Ovary (tissue), 3 donors: ENCODE measurements around the gene LGALS7B.

Experiments
- CTCF ChIP-seq, 3 donors: fragments of 450-650 bp in 2 of 3; fragments of 200-600 bp in 1 of 3; IDR thresholded peaks; one replicate each; pipeline versions ENCODE4 v1.5.1 to v1.8.0; 2016 to 2022; ENCODE audit warnings: antibody characterized with exemption in 3 of 3, mild to moderate bottlenecking in 1 of 3
- EP300 ChIP-seq: sonication (generic); formaldehyde crosslinking; IDR thresholded peaks from one replicate; pipeline ENCODE4 v1.6.1; 2017; ENCODE audit warnings: antibody characterized with exemption
- POLR2A ChIP-seq: fragments of 450-650 bp; IDR thresholded peaks from one replicate; pipeline ENCODE4 v1.6.1; 2017; ENCODE audit warnings: antibody characterized with exemption, mild to moderate bottlenecking, moderate library complexity
- donor health status: DM: no; HTN: no; CAD: no.

- no peak for TF ChIP-seq CTCF (IDR thresholded peaks at IDR 0.05)
- no peak for TF ChIP-seq EP300
- no peak for TF ChIP-seq POLR2A
These were observed 43.7 kb upstream of the LGALS7B start for GRCh38 chr19:38745316-38745715.
